DMS153 treated with DMSO at 0.1 percent for 48 hours (cell line): ENCODE results near the gene RCC1.
"Not testable (repeated sequence)": the region's sequence is repeated elsewhere in the genome, so short reads cannot be mapped to it uniquely, and the experiment has no call there.

Source experiments
- DNase-seq: peaks from one replicate; lab custom pipeline; 2025; ENCODE audit not compliant: unreplicated experiment; lab: John Stamatoyannopoulos, UW

RCC1 gene

GRCh38 chr1:28541414-28542015, 35.7 kb downstream of the RCC1 start:
- not testable (repeated sequence) for DNase-seq

GRCh38 chr1:28545246-28545628, 39.4 kb downstream of the RCC1 start:
- DNase-seq, result no peak

- DNase-seq, result no peak
Observed at GRCh38 chr1:28548318-28548717, 42.5 kb downstream of the RCC1 start.

DNA sequence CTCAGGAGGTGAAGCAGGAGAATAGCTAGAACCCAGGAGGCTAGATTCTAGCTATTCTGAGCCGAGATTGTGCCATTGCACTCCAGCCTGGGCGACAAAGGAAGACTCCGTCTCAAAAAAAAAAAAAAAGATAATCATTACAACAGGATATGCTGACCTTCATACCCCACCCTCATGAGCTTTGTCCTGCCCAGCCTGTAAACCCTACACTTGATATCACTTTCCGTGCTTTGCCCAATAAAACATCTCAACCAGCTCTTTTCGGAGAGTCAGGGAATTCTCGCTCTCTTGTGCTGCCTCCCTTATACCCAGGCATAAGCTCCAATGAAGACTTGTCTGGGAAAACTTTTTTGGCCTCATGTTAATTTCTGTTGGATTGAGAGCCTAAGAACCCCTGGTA, 45.5 kb downstream of the RCC1 start:
- no peak for DNase-seq

- peak; percentile 100 for DNase-seq
Observed at GRCh38 chr1:28552758-28553663, 47.2 kb downstream of the RCC1 start, which contains the start of gene TRNAU1AP. TRNAU1AP (plus strand) TSS chr1:28553085; CDS start chr1:28553111, 26 bp downstream.

DNA sequence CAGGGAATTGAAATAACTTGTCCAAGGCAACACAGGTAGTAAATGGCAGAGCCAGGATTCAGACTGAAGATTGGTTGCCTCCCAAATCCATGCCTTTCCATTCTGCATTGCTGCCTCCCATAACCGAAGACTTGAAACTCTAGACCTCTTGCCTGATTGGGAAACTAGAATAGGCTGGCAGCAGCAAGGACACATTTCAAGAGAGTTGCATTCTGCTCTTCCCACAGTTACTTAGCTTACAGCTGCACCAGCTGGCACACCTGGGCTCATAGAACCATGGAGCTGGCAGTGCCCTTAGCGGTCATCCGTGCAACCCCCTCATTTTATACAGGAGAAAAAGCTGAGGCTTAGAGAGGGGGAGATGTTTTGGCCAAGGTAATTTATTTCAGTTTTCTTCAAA, 55.0 kb downstream of the RCC1 start:
- DNase-seq, result no peak

- no peak for DNase-seq
Observed at GRCh38 chr1:28564310-28564709, 58.5 kb downstream of the RCC1 start.

GRCh38 chr1:28565040-28565439, 59.2 kb downstream of the RCC1 start:
- DNase-seq, result no peak

- no peak for DNase-seq
Observed at GRCh38 chr1:28565726-28566125, 59.9 kb downstream of the RCC1 start.

GRCh38 chr1:28566931-28567330, 61.1 kb downstream of the RCC1 start:
- no peak for DNase-seq

GRCh38 chr1:28571911-28572310, 66.1 kb downstream of the RCC1 start:
- no peak for DNase-seq

GRCh38 chr1:28572891-28573290, 67.0 kb downstream of the RCC1 start:
- DNase-seq, result not testable (repeated sequence)

- DNase-seq, result no peak
Observed at GRCh38 chr1:28573564-28573963, 67.7 kb downstream of the RCC1 start.

- DNase-seq, result no peak
Observed at GRCh38 chr1:28577052-28577678, 71.3 kb downstream of the RCC1 start.

GRCh38 chr1:28577738-28578536, 72.1 kb downstream of the RCC1 start:
- DNase-seq, result no peak

DNA sequence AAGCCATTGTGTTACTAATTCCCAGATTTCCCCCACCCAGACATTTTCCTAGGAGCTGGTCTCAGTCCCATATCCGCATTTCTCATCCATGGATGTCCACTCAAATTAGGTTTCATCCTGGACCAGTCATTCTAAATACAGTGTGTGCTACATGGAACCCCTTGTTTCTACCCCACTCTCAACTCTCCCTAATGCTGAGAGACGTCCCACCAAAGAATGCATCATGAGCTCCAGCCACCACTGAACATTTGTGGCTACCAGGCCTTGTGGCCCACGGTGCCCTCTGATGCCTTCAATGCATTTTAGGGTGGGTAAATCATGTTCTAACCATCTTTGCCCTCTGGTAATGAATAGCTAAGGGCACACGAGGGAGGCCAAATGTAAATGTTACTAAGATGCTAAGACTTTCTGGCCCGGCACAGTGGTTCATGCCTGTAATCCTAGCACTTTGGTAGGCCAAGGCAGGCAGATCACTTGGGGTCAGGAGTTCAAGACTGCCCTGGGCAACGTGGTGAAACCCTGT, 72.9 kb downstream of the RCC1 start:
- DNase-seq, result no peak

DNA sequence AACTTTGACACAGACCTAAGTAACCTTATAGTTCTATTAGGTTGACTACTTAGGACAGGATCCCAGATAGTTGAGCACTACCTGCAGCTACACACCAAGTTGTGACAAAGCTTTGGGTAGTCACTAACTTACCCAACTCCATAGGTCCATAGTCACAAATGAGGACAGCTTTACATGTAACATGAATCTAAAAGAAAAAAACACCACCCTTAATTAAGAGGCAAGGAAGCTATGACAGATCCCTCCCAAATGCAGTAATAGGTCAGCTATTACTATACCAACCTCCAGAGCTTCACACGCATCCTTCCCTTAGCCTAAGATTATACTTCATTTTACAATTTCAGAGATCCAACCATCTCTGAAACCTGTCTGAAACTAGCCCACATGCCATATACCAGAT, 73.6 kb downstream of the RCC1 start:
- DNase-seq, result no peak

DNA sequence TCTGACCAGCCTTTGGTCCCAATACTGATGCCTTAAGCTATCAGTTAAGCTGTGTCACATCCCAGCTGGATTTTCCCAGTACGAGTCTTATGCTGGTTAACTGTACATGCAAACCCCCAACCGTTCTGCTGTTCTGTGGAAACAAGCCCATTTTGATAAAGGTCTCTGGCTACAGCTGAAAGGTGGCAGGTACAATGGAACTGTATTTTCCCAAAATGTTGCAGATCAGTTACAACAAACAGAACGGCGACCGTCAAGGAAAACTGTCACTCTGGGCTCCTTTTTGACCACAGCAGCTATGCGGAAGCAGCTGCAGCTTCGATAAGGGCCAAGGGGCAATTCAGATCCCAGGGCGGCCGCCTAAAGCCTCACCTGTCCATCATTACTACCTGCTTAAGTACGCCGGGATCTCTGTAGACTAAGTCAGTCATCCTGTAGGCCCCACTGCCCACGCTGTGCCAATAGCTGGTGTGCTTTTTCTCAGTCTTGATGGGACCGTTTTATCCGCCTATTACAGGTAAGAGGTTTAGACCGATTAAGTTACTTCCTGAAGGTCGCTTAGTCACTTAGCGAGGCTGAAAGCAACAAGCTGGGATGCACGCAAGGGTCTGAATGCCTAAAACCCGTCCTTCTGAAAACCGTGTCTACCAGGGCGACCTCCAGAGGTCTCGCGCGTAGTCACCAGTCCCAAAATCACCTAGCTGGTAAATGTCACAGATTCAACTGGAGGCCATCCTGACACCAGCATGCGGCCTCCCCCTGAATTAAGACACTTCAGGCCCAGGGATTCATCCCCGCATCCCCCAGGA, 75.1 kb downstream of the RCC1 start:
- DNase-seq, result peak; percentile 73

- DNase-seq, result peak; percentile 100
Observed at GRCh38 chr1:28581531-28582247, 75.8 kb downstream of the RCC1 start.
